ENCODE data around the gene SHMT1. TPM values are rescaled to one million over a fixed set of nuclear protein-coding genes. Genes with fewer than 3 reads are reported as not detected.
"Not testable (repeated sequence)": the region's sequence is repeated elsewhere in the genome, so short reads cannot be mapped to it uniquely, and the experiment has no call there.

SHMT1 gene
- total and polyA plus RNA-seq, 8 donors, result 12.4 to 50.4 (median 31.4) TPM

- intact Hi-C loops (cut with DNase I; ENCODE audit: low total_unique reads), result no loop called here
- 63 to 83% (median 75%) methylated on average over 5 of the region's 5 CpGs for WGBS, 5 donors
- H3K27me3 ChIP-seq, result no peaks in the 10 kb centered on the region
- no peak overlapping the region for H3K4me3 ChIP-seq
- H3K27ac ChIP-seq, result no peak overlapping the region
- peaks cover 34 to 95% (median 91%) of the 10 kb centered on the region in 4 donors for H3K36me3 ChIP-seq
- no peaks in the 10 kb centered on the region for H3K4me1 ChIP-seq
- H3K9me3 ChIP-seq, result no peaks in the 10 kb centered on the region
- TF ChIP-seq EP300 (IDR thresholded peaks at IDR 0.05) (no peak), POLR2AphosphoS5 (IDR thresholded peaks at IDR 0.05) (no peak), POLR2A (IDR thresholded peaks at IDR 0.05) (no peak), CTCF (IDR thresholded peaks at IDR 0.05) (no peak)
- DNase-seq, result no peak
Observed at GRCh38 chr17:18344021-18344420, 19.3 kb downstream of the SHMT1 start.

GRCh38 chr17:18339933-18340332 is 23.4 kb downstream of the SHMT1 start:
- 94 to 99% (median 98%) methylated on average over 8 to 13 of the region's 13 CpGs for WGBS, 5 donors
- intact Hi-C loops (cut with DNase I; ENCODE audit: low total_unique reads), result no loop called here

GRCh38 chr17:18338158-18338557 is 25.2 kb downstream of the SHMT1 start:
- H3K4me1 ChIP-seq; H3K9me3 ChIP-seq; DNase-seq; H3K4me3 ChIP-seq; intact Hi-C loops (cut with DNase I; ENCODE audit: low total_unique reads); H3K27ac ChIP-seq; H3K27me3 ChIP-seq: not testable (repeated sequence)
- WGBS, 5 donors, result 93 to 97% (median 95%) methylated on average over 16 to 24 of the region's 25 CpGs
- peaks cover 31 to 93% (median 83%) of the 10 kb centered on the region in 4 donors for H3K36me3 ChIP-seq

More at GRCh38 chr17:18339933-18340332, 23.4 kb downstream of the SHMT1 start:
- H3K36me3 ChIP-seq, result peaks cover 29 to 91% (median 79%) of the 10 kb centered on the region in 4 donors
- no peak for DNase-seq
- no peaks in the 10 kb centered on the region for H3K9me3 ChIP-seq
- no peak for TF ChIP-seq CTCF (IDR thresholded peaks at IDR 0.05)
- no peak for TF ChIP-seq POLR2A (IDR thresholded peaks at IDR 0.05)
- TF ChIP-seq POLR2AphosphoS5 (IDR thresholded peaks at IDR 0.05), result no peak
- TF ChIP-seq EP300 (IDR thresholded peaks at IDR 0.05), result no peak
- no peak overlapping the region for H3K27ac ChIP-seq
- H3K4me3 ChIP-seq, result no peak overlapping the region
- H3K27me3 ChIP-seq, result no peaks in the 10 kb centered on the region
- H3K4me1 ChIP-seq, result no peaks in the 10 kb centered on the region

GRCh38 chr17:18332909-18333489 is 30.4 kb downstream of the SHMT1 start:
- Histone ChIP-seq H3K4me3 (no peak overlapping the region), H3K4me1 (no peaks in the 10 kb centered on the region), H3K36me3 (peaks cover 46 to 97% (median 92%) of the 10 kb centered on the region in 4 donors), H3K27me3 (no peaks in the 10 kb centered on the region), H3K27ac (no peak overlapping the region), H3K9me3 (no peaks in the 10 kb centered on the region)
- no peak for TF ChIP-seq EP300 (IDR thresholded peaks at IDR 0.05)
- no peak for TF ChIP-seq CTCF (IDR thresholded peaks at IDR 0.05)
- WGBS, 5 donors, result 71 to 95% (median 87%) methylated on average over 2 to 4 of the region's 4 CpGs
- intact Hi-C loops (cut with DNase I; ENCODE audit: low total_unique reads), result no loop called here
- DNase-seq, result no peak

- H3K27me3 ChIP-seq, result no peaks in the 10 kb centered on the region
- peaks cover 0 to 4% (median 0%) of the 10 kb centered on the region in 4 donors for H3K4me1 ChIP-seq
- H3K4me3 ChIP-seq, result no peak overlapping the region
- TF ChIP-seq EP300 (IDR thresholded peaks at IDR 0.05) (no peak), CTCF (IDR thresholded peaks at IDR 0.05) (no peak), POLR2AphosphoS5 (IDR thresholded peaks at IDR 0.05) (no peak), POLR2A (IDR thresholded peaks at IDR 0.05) (no peak)
- H3K27ac ChIP-seq, result no peak overlapping the region
- 78 to 87% (median 85%) methylated on average over 9 of the region's 9 CpGs for WGBS, 5 donors
- peaks cover 55 to 100% (median 96%) of the 10 kb centered on the region in 4 donors for H3K36me3 ChIP-seq
- intact Hi-C loops (cut with DNase I; ENCODE audit: low total_unique reads), result no loop called here
- H3K9me3 ChIP-seq, result no peaks in the 10 kb centered on the region
- DNase-seq, result no peak
Observed at GRCh38 chr17:18331879-18332278, 31.5 kb downstream of the SHMT1 start.

All from stomach (tissue), 9 donors.